Sciatic nerve (tissue), 2 donors: Measurements from ENCODE around the gene RAI1. TPM values are rescaled to one million over a fixed set of nuclear protein-coding genes. Genes with fewer than 3 reads are reported as not detected.

ENCODE experiments used
- ATAC-seq: fragments of 200-7000 bp; cut with Tn5 transposase; one replicate; pipeline ENCODE4 v1.9.1; 2020; ENCODE audit warnings: mild to moderate bottlenecking, moderate library complexity
- DNase-seq: peaks from one replicate; pipeline ENCODE4 v3.0.0-alpha.2; 2020; ENCODE audit warnings: low spot score
- intact Hi-C: fragments of 100-400 bp; cut with DNase I; formaldehyde crosslinking; loops from one replicate; pipeline ENCODE4 v1.14.2; 2022
- total RNA-seq: library from RNA; stranded (reverse); fragmentation: NEBNext Ultra II Directional; extraction: Animal tissue kit (Norgen Biotek cat#: 25700); gene quantifications from one replicate; pipeline ENCODE4 v1.2.1, GENCODE V29; 2021
- donor health status: DM: no; HTN: no; CAD: no.
- donor health status: DM: no; HTN: no; CAD: no.

The RAI1 gene
- total RNA-seq, 1 donor from 2014 or later: 62.0 TPM

- intact Hi-C loops: no loop called here
- ATAC-seq: no peak
- no peak for DNase-seq
Observed at GRCh38 chr17:17820463-17821158, 139.4 kb downstream of the RAI1 start.

DNA sequence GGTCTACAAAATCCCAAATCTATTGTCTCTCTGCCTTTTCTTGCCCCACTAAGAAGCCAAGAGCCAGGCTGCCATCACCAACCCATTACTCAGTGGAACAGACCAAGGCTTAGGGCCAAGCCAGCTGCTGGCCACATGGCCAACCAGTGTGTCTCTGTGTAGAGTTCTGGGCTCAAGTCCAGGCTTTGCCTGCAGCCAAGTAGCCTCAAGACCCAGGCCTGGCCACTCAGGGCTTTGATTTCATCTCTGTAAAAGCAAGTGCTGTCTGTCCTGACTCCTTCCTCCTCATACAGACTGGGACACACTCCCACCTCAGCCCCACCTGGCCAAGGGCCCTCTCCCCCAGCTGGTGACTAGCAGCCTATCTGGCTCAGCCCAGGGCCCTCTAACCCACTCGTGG, 140.9 kb downstream of the RAI1 start:
- intact Hi-C loops: no loop called here
- ATAC-seq: peak; percentile 58

DNA sequence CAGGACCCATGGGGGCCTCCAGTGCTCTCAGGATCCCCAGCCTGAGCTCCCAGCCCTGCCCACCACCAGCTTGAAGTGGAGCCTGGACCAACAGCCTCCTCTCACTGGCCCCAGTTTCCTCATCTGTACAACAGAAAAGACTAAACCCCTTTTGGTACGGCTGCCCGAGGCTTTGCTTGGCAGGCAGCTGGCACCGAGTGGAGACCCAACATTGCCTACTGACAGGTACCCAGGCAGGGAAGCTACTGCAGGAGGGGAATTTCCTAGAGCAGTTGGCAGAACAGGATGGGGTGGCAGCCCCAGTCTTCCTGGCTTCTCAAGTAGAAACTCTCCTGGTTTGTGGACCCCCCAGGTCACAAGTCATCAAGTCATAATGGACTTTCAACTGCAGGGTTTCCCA, 141.4 kb downstream of the RAI1 start:
- intact Hi-C loops: no loop called here
- no peak for ATAC-seq
- DNase-seq: no peak

More for the DNA sequence above, 140.9 kb downstream of the RAI1 start:
- DNase-seq: peak; percentile 86

GRCh38 chr17:17823433-17824118, 142.3 kb downstream of the RAI1 start:
- intact Hi-C loops: no loop called here
- peak; percentile 86 for ATAC-seq
- peak; percentile 92 for DNase-seq

GRCh38 chr17:17824119-17824782, 143.0 kb downstream of the RAI1 start:
- intact Hi-C loops: no loop called here
- ATAC-seq (peak; percentile 14), DNase-seq (no peak)

DNA sequence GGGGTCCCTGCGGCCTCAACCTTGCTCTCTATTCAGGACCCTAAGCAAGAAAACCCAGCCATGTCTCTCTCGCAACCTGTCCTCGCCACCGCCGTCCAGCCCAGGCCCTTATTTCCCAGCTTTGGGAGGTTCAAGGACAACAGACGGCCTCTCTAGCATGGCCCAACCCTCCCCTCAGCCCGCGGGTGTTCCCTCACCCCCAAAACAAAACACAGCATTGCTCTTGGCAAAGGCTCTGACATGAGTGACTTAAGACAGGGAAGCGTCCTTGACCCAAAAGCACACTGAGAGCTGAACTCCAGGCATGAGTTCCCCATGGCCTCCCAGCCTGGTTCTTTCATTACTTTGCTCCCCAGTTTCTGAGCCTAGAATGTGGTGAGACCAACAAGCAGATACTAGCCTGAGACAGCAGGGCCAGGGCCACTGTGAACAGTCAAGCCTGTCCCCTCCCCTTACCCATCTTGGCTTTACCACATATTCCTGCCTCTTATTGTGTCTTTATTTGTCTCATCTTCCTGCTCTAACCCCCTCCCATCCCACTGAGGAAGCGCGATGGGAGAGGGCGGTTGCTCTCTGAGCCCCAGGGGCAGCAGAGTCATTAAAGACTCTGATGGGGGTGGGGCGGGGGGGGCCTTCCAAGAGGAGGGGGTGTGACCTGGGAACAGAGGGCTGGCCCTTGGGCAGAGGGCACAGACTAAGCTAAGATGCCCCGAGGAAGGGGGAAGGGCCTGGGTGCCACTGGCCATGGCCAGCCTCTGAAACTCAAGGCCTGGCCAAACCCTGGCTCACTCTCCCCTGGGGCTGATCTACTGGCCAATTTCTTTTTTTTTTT, 143.7 kb downstream of the RAI1 start:
- intact Hi-C loops: no loop called here
- ATAC-seq (peak; percentile 26), DNase-seq (no peak)

- ATAC-seq: no peak
- intact Hi-C loops: no loop called here
Observed at GRCh38 chr17:17826342-17826713, 145.1 kb downstream of the RAI1 start.

GRCh38 chr17:17826942-17827785, 145.9 kb downstream of the RAI1 start:
- intact Hi-C loops: no loop called here
- DNase-seq (no peak), ATAC-seq (no peak)

More at GRCh38 chr17:17826342-17826713, 145.1 kb downstream of the RAI1 start:
- no peak for DNase-seq

DNA sequence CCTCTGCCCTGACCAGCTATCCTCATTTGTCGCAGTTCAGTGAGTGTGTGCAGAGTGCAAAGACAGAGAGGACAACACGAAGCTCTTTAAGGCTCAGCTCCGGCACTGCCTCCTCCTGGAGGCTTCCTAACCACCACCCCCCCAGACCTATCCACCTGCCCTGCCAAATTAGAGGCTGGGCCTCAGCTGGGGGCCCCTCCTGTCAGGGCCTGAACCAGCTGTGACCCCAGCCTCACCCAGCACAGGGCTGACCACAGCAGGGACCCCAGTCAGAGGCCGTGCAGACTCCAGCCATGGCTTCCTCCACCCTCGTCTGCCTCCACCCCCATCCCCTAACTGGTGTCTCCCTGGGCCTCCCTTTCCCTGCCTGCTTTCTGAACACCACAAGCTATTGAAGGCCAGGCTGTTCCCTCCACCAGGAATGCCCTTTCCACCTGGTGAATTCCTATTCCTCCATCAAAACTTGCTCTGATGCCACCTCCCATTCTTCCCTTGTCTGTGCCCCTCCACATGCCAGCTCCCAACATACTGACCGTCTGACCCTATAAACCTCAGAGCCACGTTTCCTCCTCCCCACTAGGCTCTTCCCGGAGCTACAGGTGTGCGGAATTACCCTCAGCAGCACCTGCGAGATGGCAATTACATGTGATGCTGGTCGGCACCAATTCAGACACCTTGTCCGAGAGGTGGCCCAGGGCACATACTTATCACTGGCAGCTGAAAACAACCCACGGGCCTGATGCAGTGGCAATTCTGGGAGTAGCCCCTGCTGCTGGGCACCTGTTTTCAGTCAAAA, 146.8 kb downstream of the RAI1 start:
- intact Hi-C loops: no loop called here
- ATAC-seq (no peak), DNase-seq (no peak)

DNA sequence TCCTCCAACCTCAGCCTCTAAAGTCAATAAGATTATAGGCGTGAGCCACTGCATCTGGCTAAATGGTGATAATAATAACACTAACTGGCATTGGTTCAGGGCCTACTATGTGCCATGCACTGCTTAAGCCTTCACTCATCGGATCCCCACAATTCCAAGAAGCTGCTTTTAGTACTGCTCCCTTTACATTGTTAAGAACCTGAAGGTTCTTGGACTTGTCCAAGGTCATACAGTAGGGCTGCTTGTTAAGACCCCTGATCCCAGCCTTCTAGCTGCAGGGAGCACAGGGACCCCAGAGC, 149.0 kb downstream of the RAI1 start:
- no peak for DNase-seq
- ATAC-seq: no peak
- intact Hi-C loops: no loop called here

GRCh38 chr17:17830740-17831207, 149.5 kb downstream of the RAI1 start:
- no peak for ATAC-seq
- DNase-seq: no peak
- intact Hi-C loops: no loop called here

DNA sequence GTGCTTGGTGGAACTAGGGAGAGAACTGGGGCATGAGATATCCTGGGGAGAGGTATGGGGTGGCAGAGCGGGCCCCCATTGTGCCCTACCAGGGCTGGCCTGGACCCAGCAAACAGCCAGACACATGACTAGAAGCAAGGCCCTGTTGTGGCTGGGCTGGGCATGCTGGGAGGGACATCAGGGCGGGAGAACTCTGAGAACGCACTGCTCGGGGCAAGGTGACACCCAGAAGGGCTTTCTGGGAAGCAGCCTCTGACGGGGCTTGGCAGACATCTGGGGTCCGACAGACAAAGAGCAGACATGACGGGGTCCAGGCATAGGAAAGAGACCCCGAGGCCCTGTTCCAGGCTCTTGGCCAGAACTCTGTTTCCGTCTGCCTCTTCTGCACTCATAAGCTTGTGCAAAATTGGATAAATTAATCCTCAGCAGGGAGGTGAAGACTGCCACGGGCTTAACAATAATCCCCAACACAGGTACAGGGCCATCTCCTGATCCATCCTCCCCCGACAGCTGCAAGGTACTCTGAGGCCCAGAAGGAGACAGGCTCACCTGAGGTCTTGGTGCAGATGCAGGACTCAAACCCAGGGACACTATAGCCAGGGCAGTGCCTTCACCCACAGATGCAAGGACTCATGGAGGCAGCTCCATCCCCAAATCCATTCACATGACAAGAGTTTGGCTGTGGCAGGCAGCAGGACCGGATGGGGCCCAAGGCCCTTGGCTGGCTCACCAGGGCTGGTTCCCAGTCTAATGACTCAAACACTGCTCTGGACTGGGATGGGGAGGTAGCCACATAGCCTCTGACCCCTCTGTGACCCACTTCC, 150.2 kb downstream of the RAI1 start:
- ATAC-seq (no peak), DNase-seq (no peak)
- intact Hi-C loops: no loop called here

DNA sequence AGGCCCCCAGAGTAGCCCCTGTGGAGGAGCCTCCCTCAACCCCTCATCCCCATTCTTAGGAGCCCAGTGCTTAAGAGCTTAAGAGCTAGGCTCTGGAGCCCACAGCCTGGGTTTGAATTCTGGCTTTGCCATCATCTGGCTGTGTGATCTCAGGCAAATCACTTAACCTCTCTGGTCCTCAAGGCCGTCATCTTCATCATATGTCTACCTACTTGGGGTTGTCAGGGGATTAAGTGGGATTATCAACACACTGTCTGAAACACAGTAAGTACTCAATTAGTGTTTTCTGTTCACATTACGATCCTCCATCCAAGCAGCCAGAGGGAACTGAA, 150.7 kb downstream of the RAI1 start:
- intact Hi-C loops: no loop called here
- ATAC-seq (no peak), DNase-seq (no peak)

- no peak for ATAC-seq
- DNase-seq: no peak
- intact Hi-C loops: no loop called here
Observed at GRCh38 chr17:17833658-17834357, 152.6 kb downstream of the RAI1 start.

GRCh38 chr17:17834974-17835373, 153.7 kb downstream of the RAI1 start:
- ATAC-seq: no peak
- intact Hi-C loops: no loop called here
- DNase-seq: no peak

DNA sequence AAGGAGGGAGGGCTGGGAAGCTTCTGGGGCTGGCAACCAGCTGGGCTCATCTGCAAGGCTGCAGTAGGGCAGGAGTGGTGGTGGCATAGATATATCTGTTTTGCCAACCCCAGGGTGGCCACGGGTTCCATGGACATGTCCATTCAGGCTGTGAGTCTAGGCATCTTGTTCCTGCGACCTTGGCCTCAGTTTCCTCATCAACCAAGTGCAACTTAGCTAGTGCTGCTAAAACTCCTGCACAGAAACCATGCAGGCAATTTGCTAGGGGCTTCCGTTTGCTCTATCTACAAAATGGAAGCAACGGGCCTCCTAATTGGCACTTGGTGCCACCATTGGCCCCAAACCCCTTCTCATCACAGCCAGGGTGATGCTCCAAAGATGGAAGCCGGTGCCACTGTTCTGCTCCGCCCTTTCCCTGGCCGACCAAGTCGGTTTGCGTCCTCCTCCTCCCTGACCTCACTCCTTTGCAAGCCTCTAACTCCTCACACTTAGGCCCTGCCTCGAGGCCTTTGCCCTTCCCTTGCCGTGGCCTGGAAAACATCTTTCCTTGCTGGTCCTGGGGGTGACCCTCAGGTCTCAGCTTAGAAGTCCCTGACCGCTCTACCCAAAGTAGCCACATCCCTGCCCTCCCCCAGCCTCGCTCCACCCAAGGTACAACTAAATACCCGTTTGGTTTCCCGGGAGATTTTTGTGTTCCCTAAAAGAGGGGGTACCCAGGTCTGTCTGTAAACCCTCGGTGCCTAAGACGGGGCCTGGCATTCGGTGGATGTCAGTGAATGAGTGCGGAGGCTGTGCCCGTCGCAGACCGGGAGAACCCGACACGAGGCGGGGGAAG, 154.4 kb downstream of the RAI1 start:
- intact Hi-C loops: no loop called here
- DNase-seq (no peak), ATAC-seq (peak; percentile 0)
